Bronchial epithelial cell (primary cell): Measurements from ENCODE around the gene WIPF1. TPM values are rescaled to one million over a fixed set of nuclear protein-coding genes. Genes with fewer than 3 reads are reported as not detected.

ENCODE experiments used
- DNase-seq: peaks from one replicate; pipeline ENCODE4 v3.0.0-alpha.2; 2010; ENCODE audit warnings: low read depth
- FAIRE-seq: peaks from 2 replicates; lab custom pipeline; 2011; peaks lifted over from hg19 to GRCh38; lab: Jason Lieb, UNC
- H3K27me3 ChIP-seq: 2 replicates; pipeline ENCODE4 v1.5.1; 2011; ENCODE audit warnings: low read length; ENCODE audit not compliant: control insufficient read depth, insufficient read depth
- H3K36me3 ChIP-seq: 2 replicates; pipeline ENCODE4 v1.5.1; 2011; ENCODE audit warnings: low read length; ENCODE audit not compliant: control insufficient read depth, insufficient read depth
- H3K4me3 ChIP-seq: 2 replicates; pipeline ENCODE4 v1.5.1; 2011; ENCODE audit warnings: mild to moderate bottlenecking, low read depth, low read length, control low read depth
- total RNA-seq: library from RNA; depleted of rRNA; stranded (reverse); fragments of >200 nt; gene quantifications from 2 replicates; pipeline ENCODE4 v1.2.1, GENCODE V29; 2014
- TF ChIP-seq, protein P1 (sequence below): IDR thresholded peaks from 2 replicates; pipeline ENCODE4 v1.5.1; 2011; ENCODE audit warnings: mild to moderate bottlenecking, moderate library complexity, low read length, control low read depth, inconsistent platforms; ENCODE audit not compliant: insufficient read depth, severe bottlenecking

Gene WIPF1
- total RNA-seq, 1 donor from 2014 or later = 0.26 TPM

DNA sequence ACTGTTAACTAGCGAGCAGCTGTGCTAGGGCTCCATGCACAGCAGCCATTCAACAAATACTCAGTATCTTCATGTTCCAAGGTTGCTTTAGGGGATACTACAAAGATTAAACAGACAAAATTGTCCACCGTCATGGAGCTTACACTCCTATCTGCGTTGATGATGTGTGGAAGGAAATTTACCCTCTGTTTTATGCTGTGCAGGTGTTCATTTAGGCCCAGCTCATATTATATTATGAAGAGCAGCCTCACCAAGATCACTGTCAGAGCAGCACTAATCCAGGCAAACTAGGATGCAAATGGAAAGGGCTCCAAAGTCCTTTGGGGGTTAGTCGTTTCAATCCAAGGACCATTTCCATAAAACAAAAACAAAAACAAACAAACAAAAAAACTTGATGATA lies 13.4 kb upstream of the WIPF1 start:
- Histone ChIP-seq H3K4me3 (no peak overlapping the region), H3K36me3 (no peaks in the 10 kb centered on the region), H3K27me3 (no peaks in the 10 kb centered on the region)
- FAIRE-seq (no peak), DNase-seq (no peak)
- TF ChIP-seq, protein P1, sequence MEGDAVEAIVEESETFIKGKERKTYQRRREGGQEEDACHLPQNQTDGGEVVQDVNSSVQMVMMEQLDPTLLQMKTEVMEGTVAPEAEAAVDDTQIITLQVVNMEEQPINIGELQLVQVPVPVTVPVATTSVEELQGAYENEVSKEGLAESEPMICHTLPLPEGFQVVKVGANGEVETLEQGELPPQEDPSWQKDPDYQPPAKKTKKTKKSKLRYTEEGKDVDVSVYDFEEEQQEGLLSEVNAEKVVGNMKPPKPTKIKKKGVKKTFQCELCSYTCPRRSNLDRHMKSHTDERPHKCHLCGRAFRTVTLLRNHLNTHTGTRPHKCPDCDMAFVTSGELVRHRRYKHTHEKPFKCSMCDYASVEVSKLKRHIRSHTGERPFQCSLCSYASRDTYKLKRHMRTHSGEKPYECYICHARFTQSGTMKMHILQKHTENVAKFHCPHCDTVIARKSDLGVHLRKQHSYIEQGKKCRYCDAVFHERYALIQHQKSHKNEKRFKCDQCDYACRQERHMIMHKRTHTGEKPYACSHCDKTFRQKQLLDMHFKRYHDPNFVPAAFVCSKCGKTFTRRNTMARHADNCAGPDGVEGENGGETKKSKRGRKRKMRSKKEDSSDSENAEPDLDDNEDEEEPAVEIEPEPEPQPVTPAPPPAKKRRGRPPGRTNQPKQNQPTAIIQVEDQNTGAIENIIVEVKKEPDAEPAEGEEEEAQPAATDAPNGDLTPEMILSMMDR = no peak

DNA sequence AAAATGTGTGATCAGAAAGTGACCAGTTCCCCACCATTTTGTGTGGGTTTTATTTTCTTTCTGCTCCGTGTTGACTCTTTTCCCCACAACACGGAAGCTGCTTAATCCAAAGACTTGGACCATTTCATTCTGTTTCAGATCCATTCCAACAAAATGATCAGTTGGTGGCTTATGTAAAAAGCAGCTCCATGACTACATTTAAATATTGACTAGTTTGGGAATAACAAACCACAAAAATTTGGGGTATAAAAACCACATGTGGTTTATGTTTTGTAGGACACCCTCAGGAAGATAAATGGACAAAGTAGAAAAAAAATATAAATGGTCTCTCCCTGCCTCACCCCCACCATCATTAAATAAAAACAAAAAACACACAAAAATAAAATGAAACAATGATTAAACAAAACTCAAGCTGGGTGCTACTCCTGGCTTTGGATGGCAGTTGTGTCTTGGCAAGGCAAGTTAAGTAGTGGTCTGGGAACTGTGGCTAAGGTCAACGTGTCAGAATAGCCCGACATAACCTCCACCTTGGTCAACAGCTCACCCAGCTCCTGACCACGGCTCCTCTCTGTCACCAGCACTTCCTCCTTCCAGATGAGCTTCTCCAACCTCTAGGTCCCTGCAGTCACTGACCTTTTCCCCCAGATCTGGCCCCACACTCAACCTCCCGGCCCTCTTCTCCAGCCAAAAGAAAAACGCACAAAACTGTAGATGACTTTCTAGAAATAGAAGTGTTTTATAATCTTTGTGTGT lies 12.8 kb upstream of the WIPF1 start:
- no peaks in the 10 kb centered on the region for H3K36me3 ChIP-seq
- no peak for DNase-seq
- no peak for FAIRE-seq
- no peak overlapping the region for H3K4me3 ChIP-seq
- TF ChIP-seq, protein P1 = no peak
- H3K27me3 ChIP-seq = no peaks in the 10 kb centered on the region

DNA sequence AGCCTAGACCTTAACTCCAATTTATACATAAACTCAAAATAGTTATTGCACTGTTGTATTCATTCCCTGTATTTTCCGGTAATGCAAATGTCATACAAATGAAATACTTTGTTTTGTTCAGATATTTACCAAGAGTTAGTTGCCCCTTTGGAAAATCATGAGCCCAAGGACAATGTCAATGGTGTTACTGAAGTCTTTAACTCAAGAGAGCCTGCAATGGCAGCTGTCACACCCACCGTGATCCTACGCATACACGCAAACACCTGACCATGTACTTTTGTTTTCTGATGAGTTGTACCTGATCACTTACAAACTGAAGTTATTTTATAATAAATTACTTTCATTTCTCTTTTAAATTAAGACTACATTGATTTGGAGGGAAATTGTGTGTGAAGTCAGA lies 11.7 kb upstream of the WIPF1 start:
- FAIRE-seq (no peak), DNase-seq (no peak)
- no peaks in the 10 kb centered on the region for H3K36me3 ChIP-seq
- TF ChIP-seq, protein P1 = no peak
- H3K27me3 ChIP-seq = no peaks in the 10 kb centered on the region
- H3K4me3 ChIP-seq = no peak overlapping the region

DNA sequence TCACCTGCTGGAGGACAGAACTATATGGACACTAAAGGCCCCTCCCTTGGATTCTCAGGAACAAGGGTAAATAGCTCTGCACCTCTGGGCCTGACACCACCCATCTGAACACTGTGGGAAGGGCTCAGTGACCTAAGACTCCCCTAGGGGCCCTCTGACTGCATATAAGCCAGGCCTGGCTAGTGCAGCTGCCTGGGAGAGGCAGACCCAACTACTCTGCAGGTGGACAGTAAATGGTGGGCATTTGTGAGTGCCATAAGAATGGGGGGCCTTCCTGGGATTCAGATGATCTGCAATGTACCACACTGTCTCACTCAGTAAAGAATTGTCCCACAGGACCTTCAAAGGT lies 11.2 kb upstream of the WIPF1 start:
- FAIRE-seq (no peak), DNase-seq (no peak)
- Histone ChIP-seq H3K36me3 (no peaks in the 10 kb centered on the region), H3K27me3 (no peaks in the 10 kb centered on the region), H3K4me3 (no peak overlapping the region)
- TF ChIP-seq, protein P1 = no peak

DNA sequence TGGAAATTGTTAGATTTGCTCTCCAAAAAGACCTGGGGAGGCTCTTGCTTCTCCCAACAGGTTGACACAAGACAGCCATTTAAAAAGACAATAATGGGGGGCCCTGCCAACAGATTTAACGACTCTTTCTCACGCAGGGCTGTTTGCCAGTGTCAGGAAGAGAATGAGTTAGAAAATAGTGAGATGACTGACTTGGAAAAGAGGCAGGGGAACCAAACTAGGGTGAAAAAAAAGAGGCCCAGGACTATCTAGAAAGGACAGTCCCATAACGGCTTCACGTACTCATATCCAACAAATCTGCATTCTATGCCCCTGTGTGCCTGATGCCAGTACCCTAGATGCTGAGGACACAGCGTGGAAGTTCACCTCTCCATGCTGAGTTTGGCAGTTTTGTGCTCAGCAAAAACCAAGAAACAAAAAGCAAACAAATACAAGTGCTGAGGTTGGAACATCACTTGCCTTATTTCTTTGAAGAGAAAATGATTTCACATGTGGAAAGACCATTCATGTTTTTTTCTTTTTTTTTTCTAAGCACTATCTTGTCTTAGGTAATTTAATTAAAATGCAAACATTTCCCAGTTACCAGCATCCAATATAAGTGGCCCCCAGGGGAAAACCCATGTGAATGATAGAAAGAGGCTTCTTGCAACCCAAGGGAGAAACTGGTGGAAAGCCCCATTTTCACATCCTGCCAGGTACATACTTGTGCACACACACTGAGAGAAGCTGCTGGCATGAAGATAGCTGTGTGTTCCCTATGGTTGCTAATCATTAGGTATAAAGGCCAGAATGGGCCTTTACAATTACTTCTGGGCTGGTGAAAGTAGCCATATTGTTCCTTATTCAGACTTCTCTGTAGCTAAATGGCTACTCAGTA lies 10.6 kb upstream of the WIPF1 start:
- no peaks in the 10 kb centered on the region for H3K36me3 ChIP-seq
- FAIRE-seq (no peak), DNase-seq (no peak)
- H3K27me3 ChIP-seq = no peaks in the 10 kb centered on the region
- no peak overlapping the region for H3K4me3 ChIP-seq
- TF ChIP-seq, protein P1 = no peak
